NCI-H446 treated with DMSO at 0.1 percent for 48 hours (cell line): ENCODE results near the gene ACOT7.
A peak's percentile ranks its signal among the peaks of the same experiment; 100 is the strongest.
"Not testable (repeated sequence)": the region's sequence is repeated elsewhere in the genome, so short reads cannot be mapped to it uniquely, and the experiment has no call there.

Experiments
- DNase-seq: peaks from one replicate; lab custom pipeline; 2025; lab: John Stamatoyannopoulos, UW

The ACOT7 gene

GRCh38 chr1:6310116-6310848, 83.3 kb downstream of the ACOT7 start:
- DNase-seq = no peak

- no peak for DNase-seq
These were observed 84.0 kb downstream of the ACOT7 start for GRCh38 chr1:6309564-6309963.

GRCh38 chr1:6308449-6308848, 85.1 kb downstream of the ACOT7 start:
- no peak for DNase-seq

GRCh38 chr1:6307682-6308081, 85.9 kb downstream of the ACOT7 start:
- not testable (repeated sequence) for DNase-seq

GRCh38 chr1:6307099-6307498, 86.5 kb downstream of the ACOT7 start:
- no peak for DNase-seq

- DNase-seq = no peak
These were observed 90.1 kb downstream of the ACOT7 start for GRCh38 chr1:6303397-6304012.

GRCh38 chr1:6302568-6302967, 91.0 kb downstream of the ACOT7 start:
- DNase-seq = no peak

- no peak for DNase-seq
These were observed 92.0 kb downstream of the ACOT7 start for GRCh38 chr1:6301526-6301925.

GRCh38 chr1:6300342-6301048, 93.1 kb downstream of the ACOT7 start:
- DNase-seq = no peak

- DNase-seq = no peak
These were observed 93.9 kb downstream of the ACOT7 start for GRCh38 chr1:6299557-6300165.

GRCh38 chr1:6298940-6299465, 94.6 kb downstream of the ACOT7 start:
- no peak for DNase-seq

GRCh38 chr1:6298530-6298929, 95.0 kb downstream of the ACOT7 start:
- DNase-seq = no peak

GRCh38 chr1:6295910-6296309, 97.7 kb downstream of the ACOT7 start:
- no peak for DNase-seq

- DNase-seq = no peak
These were observed 98.5 kb downstream of the ACOT7 start for GRCh38 chr1:6294890-6295556.

- no peak for DNase-seq
These were observed 99.3 kb downstream of the ACOT7 start for GRCh38 chr1:6294080-6294889.

- DNase-seq = no peak
These were observed 101.5 kb downstream of the ACOT7 start for GRCh38 chr1:6292102-6292501.

GRCh38 chr1:6288665-6289064, 104.9 kb downstream of the ACOT7 start:
- DNase-seq = no peak

GRCh38 chr1:6288026-6288425, 105.5 kb downstream of the ACOT7 start:
- DNase-seq = no peak

GRCh38 chr1:6287431-6287886, 106.1 kb downstream of the ACOT7 start:
- peak; percentile 88 for DNase-seq

- no peak for DNase-seq
These were observed 106.5 kb downstream of the ACOT7 start for GRCh38 chr1:6287029-6287428.

GRCh38 chr1:6286266-6286665, 107.3 kb downstream of the ACOT7 start:
- no peak for DNase-seq
